Right atrium auricular region (tissue), 2 donors: ENCODE results near the gene H2AZ2. TPM values are rescaled to one million over a fixed set of nuclear protein-coding genes. Genes with fewer than 3 reads are reported as not detected.

Experiments
- DNase-seq: peaks from one replicate; pipeline ENCODE4 v3.0.0-alpha.2; 2019; ENCODE audit warnings: low spot score
- H3K27ac ChIP-seq, 2 donors: fragments of 200-600 bp; sonication (generic); 1 replicate in 1 of 2; 2 replicates in 1 of 2; pipeline ENCODE4 v1.5.1; 2016 to 2019
- H3K27me3 ChIP-seq, 2 donors: fragments of 200-600 bp; sonication (generic); one replicate each; pipeline versions ENCODE4 v1.5.1 to v1.6.0; 2017 to 2019
- H3K36me3 ChIP-seq: fragments of 200-600 bp; sonication (generic); one replicate; pipeline ENCODE4 v1.5.1; 2016
- H3K4me1 ChIP-seq, 2 donors: fragments of 200-600 bp; sonication (generic); one replicate each; pipeline versions ENCODE4 v1.5.1 to v1.6.0; 2017 to 2019
- H3K4me3 ChIP-seq, 2 donors: fragments of 200-600 bp; sonication (generic); 1 replicate in 1 of 2; 2 replicates in 1 of 2; pipeline ENCODE4 v1.5.1; 2017 to 2019; ENCODE audit warnings: mild to moderate bottlenecking in 1 of 2, moderate library complexity in 1 of 2
- H3K9me3 ChIP-seq, 2 donors: fragments of 200-600 bp; sonication (generic); one replicate each; pipeline ENCODE4 v1.5.1; 2019
- total RNA-seq, 2 donors: library from RNA; depleted of rRNA; stranded (reverse); fragments of >200 nt; gene quantifications; one replicate each; pipeline ENCODE4 v1.1.0, GENCODE V29; 2016
- TF ChIP-seq, protein P1 (sequence below), 2 donors: fragments of 200-600 bp; sonication (generic); IDR thresholded peaks; one replicate each; pipeline ENCODE4 v1.5.1; 2019; ENCODE audit warnings: antibody characterized with exemption in 2 of 2

Gene H2AZ2
- total RNA-seq, 2 donors from 2014 or later: 171 to 175 TPM

DNA sequence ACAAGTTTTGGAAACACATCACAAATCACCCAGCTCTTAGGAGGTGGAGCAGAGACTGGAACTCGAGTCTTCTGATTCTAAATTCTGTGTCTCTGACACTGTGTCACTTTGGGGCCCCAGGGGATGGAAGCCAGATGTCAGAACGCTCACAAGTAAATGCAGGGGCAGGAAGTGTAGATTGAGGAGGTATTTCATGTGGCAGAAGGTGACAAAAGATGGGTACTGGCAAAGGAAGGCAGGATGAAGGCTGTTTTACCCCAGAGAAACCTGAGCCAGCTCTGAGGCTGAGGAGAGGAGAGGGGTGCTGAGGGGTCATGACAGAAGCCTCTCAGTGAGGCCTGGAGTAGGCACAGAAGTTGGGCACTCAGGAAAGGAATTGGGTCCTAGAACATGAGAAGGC lies 43.5 kb upstream of the H2AZ2 start:
- Histone ChIP-seq H3K4me3 (no peak overlapping the region), H3K27ac (no peak overlapping the region), H3K36me3 (no peaks in the 10 kb centered on the region), H3K9me3 (no peaks in the 10 kb centered on the region), H3K27me3 (no peaks in the 10 kb centered on the region), H3K4me1 (peaks cover 0 to 3% of the 10 kb centered on the region in 2 donors)
- TF ChIP-seq, protein P1, sequence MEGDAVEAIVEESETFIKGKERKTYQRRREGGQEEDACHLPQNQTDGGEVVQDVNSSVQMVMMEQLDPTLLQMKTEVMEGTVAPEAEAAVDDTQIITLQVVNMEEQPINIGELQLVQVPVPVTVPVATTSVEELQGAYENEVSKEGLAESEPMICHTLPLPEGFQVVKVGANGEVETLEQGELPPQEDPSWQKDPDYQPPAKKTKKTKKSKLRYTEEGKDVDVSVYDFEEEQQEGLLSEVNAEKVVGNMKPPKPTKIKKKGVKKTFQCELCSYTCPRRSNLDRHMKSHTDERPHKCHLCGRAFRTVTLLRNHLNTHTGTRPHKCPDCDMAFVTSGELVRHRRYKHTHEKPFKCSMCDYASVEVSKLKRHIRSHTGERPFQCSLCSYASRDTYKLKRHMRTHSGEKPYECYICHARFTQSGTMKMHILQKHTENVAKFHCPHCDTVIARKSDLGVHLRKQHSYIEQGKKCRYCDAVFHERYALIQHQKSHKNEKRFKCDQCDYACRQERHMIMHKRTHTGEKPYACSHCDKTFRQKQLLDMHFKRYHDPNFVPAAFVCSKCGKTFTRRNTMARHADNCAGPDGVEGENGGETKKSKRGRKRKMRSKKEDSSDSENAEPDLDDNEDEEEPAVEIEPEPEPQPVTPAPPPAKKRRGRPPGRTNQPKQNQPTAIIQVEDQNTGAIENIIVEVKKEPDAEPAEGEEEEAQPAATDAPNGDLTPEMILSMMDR (IDR thresholded peaks at IDR 0.05): no peak
- no peak for DNase-seq

DNA sequence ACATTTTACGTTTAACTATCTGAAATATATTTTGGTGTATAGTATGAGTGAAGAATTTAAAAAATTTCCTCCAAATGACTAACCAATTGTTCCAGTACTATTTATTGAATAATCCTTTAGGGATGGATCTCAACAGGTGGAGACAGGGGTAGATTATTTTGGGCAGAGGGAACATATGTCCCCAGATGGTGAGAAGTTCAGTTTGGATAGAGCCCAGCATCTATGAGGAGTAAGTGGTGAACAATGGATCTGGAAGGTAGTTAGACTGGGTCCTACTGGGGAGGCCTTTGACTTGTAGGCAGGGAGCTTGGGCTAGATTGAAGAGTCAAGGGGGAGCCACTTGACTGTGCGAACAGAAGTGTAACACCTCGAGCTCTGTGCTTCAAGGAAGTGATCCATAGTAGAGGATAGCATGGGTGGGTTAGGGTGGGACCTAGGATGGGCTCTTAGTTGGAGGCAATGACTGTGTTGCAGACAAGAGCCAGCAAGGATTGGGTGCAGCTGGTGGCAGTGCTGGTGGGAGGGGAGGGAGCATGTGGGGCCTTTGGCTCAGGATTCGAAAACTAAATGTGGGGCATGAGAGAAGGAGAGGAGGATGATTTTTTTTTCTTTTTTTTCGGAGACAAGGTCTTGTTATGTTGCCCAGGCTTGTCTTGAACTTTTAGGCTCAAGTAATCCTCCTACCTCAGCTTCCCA lies 41.3 kb upstream of the H2AZ2 start:
- H3K4me1 ChIP-seq: peaks cover 0 to 13% of the 10 kb centered on the region in 2 donors
- DNase-seq: no peak
- no peak overlapping the region for H3K27ac ChIP-seq
- no peaks in the 10 kb centered on the region for H3K27me3 ChIP-seq
- TF ChIP-seq, protein P1 (IDR thresholded peaks at IDR 0.05): no peak
- no peaks in the 10 kb centered on the region for H3K36me3 ChIP-seq
- no peak overlapping the region for H3K4me3 ChIP-seq
- H3K9me3 ChIP-seq: no peaks in the 10 kb centered on the region

DNA sequence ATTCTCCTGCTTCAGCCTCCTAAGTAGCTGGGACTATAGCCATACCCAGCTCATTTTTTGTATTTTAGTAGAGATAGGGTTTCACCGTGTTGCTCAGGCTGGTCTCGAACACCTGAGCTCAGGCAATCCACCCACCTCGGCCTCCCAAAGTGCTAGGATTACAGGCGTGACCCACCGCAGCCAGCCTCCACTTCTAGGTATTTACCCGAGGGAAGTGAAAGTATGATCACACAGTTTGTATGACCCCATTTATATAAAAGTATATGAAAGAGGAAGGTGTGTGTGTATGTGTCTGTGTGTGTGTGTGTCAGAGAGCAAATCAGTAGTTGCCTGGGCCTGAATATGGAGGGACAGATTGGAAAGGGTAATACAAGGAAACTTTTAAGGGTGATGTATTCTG lies 39.4 kb upstream of the H2AZ2 start:
- H3K27ac ChIP-seq: no peak overlapping the region

DNA sequence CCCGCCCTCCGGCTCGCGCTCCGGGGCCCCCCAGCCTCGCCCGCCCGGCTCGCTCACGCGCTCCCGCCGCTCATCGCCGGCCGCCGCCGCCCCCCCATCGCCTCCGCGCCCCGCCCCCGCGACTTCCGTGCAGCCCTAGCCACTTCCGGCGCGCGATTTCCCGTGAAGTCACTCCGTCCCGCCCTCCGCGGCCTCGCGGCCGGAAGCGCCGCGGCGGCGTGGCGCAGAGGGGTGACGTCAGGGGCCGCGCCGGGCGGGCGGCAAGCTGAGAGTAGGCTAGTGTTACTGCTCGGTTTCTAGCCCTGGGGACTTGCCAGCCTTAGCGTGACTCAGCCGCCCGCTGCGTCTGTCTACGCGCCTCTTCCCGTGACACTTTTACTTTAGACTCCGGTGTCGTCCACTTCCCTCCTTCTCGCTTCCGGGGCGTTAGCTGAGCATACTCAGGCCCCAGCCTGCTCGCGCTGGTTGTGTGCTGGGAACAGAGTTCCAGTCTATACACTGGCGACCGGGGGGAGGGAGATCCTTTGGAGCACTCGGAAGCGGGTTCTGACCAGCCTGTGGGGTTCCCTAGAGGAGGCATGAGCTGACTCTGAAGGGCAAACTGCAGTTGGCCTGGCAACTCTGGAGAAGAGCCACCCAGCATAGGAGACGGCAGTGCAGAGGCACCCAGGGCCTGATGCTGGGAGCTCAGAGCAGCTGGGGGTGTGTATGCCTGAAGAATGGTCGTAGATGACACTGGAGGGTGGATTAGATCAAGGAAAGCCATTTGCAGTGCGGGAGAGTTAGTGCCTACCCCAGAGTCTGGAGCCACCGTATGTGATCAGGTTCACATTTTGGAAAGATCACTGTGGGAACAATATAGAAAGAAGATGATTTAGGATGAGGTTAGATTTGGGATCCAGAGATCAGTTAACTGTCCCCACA lies 37.8 kb upstream of the H2AZ2 start, which contains the start of gene PURB:
TSS of gene PURB (minus strand) at position 137 of the 924 bp plus-strand sequence. CDS start 182 bp downstream, outside the sequence.
- peak; percentile 95 for DNase-seq
- Histone ChIP-seq H3K9me3 (no peaks in the 10 kb centered on the region), H3K27ac (peak within 1 kb of the TSS; percentile 98), H3K4me3 (peak within 1 kb of the TSS; percentile 96), H3K36me3 (no peaks in the 10 kb centered on the region), H3K4me1 (peaks cover 0 to 49% of the 10 kb centered on the region in 2 donors), H3K27me3 (no peaks in the 10 kb centered on the region)
- TF ChIP-seq, protein P1 (IDR thresholded peaks at IDR 0.05): no peak

More for the DNA sequence above, 39.4 kb upstream of the H2AZ2 start:
- H3K4me1 ChIP-seq: peaks cover 0 to 32% of the 10 kb centered on the region in 2 donors
- no peaks in the 10 kb centered on the region for H3K27me3 ChIP-seq
- DNase-seq: no peak
- TF ChIP-seq, protein P1 (IDR thresholded peaks at IDR 0.05): no peak
- H3K4me3 ChIP-seq: no peak overlapping the region
- H3K9me3 ChIP-seq: no peaks in the 10 kb centered on the region
- no peaks in the 10 kb centered on the region for H3K36me3 ChIP-seq

DNA sequence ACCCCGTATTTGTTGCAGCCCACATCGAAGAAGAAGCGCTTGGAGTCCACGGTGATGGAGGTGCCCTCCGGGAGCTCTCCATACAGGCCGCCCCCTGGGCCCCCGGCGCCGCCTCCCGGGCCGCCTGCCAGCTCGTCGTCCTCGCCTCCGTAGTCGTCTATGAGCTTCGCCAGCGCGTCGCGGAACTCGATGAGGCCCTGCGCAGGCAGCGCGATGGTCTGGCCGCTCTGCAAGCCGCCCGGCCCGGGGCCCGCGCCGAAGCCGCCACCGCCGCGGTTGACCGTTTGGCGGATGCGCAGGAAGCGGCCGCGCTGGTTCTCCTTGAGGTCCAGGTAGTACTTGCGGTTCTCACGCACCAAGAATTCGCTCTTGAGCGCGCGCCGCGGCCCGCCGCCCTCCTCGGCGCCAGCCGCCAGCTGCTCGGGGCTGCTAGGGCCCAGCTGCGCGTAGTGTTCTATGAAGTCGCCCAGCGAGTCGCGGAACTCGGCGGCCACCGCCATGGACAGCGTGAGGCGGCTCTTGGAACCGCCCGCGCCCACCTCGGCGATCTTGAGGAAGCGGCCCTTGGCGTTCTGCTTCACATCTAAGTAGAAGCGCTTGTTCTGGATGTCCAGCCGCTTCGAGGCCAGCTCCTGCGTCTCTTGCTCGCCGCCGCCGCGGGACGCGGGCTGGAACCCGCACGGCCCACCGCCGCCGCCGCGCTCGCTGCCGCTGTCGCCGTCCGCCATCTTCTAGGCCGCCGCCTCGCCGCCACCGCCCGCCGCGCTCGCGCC lies 36.9 kb upstream of the H2AZ2 start:
- H3K9me3 ChIP-seq: no peaks in the 10 kb centered on the region
- no peaks in the 10 kb centered on the region for H3K36me3 ChIP-seq
- H3K4me1 ChIP-seq: peaks cover 0 to 57% of the 10 kb centered on the region in 2 donors
- TF ChIP-seq, protein P1 (IDR thresholded peaks at IDR 0.05): no peak
- H3K4me3 ChIP-seq: peak overlapping the region; percentile 96
- no peaks in the 10 kb centered on the region for H3K27me3 ChIP-seq
- H3K27ac ChIP-seq: peak overlapping the region; percentile 98
- no peak for DNase-seq
